Ramos (cell line): ENCODE results near the gene IL2RA.

Source experiments
- in situ Hi-C: fragments of 300-500 bp; cut with MboI; formaldehyde crosslinking; loops from one replicate; pipeline ENCODE4 v1.14.3; 2022; ENCODE audit warnings: low sequenced_read_pairs; ENCODE audit not compliant: unreplicated experiment

Gene IL2RA

GRCh38 chr10:5996696-5997095, 65.5 kb downstream of the IL2RA start:
- in situ Hi-C loops = no loop called here

DNA sequence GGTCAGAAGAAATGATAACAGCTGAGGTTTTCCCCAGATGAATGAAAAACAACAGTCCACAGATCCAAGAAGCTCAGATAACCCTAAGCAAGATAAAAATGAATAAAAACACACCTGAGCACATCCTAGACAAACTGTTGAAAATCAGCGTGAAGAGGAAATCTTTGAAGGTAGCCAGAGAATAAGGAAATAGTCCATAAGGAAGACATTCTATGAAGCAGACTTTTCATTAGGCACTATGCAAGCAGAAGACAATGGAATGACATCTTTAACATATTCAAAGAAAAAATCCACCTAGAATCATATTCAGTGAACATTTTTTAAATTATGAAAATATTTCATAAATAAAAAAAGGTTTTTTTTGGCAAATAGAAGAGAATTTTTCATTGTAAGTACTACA, 69.8 kb downstream of the IL2RA start:
- in situ Hi-C loops = no loop called here

- in situ Hi-C loops = no loop called here
These were observed 70.5 kb downstream of the IL2RA start for GRCh38 chr10:5991708-5992107.

DNA sequence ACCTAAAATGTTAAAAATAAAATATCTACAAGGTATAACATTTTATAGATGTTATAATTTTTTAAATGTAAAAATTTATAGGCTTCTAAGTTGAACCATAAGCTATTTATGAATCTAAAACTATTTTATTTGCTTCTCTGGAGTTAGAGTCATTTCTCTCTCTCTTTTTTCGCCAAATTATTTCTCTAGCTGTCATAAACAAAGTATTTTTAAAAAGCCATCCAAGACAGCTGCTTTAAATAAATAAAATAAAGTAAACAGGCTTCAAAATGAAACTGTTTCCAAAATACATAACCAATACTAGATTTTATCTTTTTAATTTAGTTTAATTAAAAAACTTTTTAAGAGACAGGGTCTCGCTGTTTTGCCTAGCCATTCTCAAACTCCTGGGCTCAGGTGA, 72.4 kb downstream of the IL2RA start:
- in situ Hi-C loops = no loop called here

DNA sequence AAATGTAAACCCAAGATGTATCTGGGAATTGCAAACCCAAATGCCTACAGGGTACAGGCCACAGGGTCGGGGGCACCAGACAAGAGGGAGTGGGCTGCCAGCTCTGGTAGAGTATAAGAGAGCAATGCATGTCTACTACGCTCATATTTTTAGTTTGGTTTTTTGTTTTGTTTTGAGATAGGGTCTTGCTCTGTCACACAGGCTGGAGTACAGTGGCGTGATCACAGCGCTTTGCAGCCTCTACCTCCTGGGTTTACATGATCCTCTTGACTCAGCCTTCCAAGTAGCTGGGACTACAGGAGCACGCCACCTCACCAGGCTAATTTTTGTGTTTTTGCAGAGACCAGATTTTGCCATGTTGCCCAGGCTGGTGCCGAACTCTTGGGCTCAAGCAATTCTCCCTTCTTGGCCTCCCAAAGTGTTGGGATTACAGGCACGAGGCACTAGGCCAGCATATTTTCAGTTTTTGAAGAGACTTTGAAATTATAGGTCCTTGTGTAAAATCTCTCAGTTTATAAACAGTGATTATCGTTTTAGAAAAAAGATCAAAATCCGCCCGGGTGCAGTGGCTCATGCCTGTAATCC, 73.7 kb downstream of the IL2RA start:
- in situ Hi-C loops = no loop called here

GRCh38 chr10:5987747-5988146, 74.4 kb downstream of the IL2RA start:
- in situ Hi-C loops = no loop called here

DNA sequence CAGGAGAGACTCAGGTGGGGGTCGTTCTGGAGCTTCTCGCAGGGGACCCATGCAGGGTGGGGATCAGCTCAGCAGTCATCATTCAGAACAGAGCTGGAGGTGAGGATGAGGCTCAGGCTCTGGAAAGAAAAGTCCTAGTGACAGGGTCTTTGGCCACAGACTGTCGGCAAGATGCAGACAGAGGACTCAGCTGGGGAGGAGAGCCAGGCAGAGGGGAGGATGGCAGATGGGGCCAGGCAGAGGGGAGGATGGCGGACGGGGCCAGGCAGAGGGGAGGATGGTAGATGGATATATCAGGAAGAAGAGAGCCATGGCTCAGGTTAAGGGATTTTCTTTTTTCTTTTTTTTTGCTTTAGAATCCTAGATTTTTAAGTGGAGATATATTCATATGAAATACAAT, 77.1 kb downstream of the IL2RA start:
- in situ Hi-C loops = no loop called here

DNA sequence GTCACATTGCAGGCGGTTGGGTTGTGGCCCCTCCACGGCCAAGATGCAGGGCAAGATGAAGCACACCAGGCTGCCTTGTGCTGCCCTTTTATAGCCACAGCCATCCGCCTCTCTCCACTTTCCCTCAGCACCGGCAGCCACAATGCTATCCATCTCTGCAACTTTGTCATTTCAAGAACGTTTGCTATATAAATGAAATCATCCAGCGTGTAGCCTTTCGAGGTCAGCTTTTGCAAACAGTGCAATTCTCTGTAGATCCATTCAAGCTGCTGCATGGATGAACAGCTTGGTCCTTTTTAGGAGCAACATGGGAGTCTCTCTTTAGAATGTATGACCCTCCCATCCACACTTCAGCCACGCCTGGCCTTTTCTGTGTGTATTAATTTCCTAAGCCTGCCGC, 78.4 kb downstream of the IL2RA start:
- in situ Hi-C loops = no loop called here

- in situ Hi-C loops = no loop called here
These were observed 80.6 kb downstream of the IL2RA start for GRCh38 chr10:5981529-5981928.

- in situ Hi-C loops = no loop called here
These were observed 84.0 kb downstream of the IL2RA start for GRCh38 chr10:5978230-5978489.

GRCh38 chr10:5977471-5978229, 84.5 kb downstream of the IL2RA start, which contains the start of gene IL15RA:
Gene IL15RA, minus strand, starts transcription at chr10:5977543. Its CDS starts 51 bp downstream, at chr10:5977492.
- in situ Hi-C loops = no loop called here

DNA sequence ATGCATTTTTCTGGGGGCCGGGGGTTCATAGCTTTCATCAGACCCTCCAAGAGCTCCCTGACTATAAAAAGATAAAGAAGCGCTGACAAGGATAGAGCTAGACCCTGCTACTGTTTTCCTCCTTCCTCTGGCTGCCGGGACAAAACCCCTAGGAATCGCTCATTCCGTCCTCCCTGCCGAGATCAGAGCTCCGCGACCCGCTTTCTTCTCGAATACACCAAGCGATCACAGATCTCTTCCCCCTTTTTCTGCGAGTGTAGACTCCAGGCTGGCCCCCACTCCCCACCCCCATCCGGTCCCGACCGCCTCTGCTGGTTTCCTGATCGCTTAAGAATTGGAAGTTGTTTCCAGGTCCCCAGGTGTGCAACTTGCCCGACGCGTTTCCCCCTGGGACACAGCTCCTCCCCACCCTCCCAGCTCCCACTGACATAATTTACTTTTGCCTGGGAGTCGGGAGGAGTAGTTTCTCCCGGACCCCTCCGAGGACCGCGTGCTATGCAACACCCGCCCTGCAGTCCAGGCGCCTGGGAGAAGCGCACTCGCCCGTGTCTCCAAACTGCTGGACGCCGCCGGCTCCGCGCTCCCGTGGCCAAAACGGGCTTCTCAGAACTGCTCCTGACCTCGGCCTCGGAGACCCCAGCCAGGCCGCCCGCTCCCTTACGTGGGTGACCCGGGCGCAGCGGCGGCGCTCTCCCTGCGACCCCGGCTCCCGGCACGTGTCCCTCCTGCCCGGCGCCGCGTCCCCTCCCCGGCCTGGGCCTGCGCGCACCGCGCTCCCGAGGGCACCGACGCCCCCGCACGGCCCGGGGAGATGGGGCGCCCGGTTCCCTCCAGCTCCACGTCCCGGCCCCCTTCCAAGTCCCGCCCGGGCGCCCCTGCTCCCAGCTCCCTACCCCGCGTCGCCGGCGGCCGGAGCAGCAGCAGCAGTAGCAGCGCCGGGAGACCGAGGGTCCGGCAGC, 85.4 kb downstream of the IL2RA start:
- in situ Hi-C loops = no loop called here

DNA sequence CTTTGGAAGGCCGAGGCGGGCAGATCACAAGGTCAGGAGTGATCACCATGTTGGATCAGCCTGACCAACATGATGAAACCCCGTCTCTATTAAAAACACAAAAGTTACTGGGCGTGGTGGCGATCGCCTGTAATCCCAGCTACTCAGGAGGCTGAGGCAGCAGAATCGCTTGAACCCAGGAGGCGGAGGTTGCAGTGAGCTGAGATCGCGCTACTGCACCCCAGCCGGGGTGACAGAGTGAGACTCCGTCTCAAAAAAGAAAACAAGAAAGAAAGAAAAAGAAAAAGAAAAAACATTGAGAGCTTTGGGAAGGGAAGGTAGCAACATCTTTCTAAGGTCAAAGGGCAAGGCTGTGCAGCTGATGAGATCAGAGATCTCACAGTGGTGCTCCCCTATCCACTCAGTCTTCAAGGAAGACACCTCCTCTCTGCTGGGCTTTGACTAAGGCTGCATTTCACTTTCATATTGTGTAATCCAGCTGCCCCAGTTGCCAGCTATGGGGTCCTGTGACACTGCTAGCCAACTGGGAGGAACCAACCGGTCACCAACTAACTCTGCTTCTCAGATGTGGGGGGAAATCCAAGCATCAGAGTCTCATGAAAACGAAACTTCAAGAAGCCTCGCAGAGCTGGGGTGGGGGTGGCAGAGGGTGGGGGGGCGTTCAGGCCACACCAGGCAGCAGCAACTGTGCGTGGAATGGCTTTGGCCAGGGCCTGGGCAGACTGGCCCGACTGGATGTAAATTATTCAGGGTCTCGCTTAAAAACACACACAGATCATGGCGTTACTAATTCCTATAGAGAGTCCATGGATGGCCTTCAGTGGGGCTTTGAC, 86.3 kb downstream of the IL2RA start:
- in situ Hi-C loops = no loop called here

GRCh38 chr10:5973069-5973468, 89.1 kb downstream of the IL2RA start:
- in situ Hi-C loops = no loop called here

- in situ Hi-C loops = no loop called here
These were observed 90.3 kb downstream of the IL2RA start for GRCh38 chr10:5971886-5972285.

GRCh38 chr10:5971315-5971832, 90.8 kb downstream of the IL2RA start:
- in situ Hi-C loops = no loop called here

DNA sequence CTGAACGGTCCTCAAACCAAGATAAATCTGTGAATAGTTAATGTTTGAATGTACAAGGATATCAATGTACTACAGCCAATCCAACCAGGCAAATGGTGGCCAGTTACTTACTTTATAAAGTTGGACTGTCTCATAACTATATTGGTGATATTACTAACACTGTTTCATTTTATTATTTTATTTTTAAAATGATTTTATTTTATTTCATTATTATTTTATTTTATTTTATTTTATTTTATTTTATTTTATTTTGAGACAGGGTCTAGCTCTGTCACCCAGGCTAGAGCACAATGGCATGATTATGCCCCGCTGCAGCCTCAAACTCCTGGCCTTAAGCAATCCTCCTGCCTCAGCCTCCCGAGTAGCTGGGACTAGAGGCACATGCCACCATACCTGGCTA, 91.6 kb downstream of the IL2RA start:
- in situ Hi-C loops = no loop called here

DNA sequence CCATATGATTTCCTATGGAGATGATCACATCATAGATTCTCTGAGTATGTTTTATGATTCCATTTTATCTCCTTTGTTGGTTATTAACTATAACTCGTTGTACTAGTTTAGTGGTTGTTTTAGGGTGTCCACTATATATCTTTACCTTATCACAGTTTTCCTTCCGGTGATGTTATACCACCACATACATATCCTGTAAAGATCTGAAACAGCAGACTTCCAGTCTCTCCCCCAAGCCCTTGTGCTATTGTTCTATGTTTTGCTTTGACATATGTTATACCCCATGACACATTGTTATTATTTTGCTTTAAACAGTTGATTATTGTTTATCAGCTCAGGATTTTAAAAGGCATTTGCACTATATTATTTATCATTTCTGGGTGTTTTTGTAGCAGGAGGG, 92.1 kb downstream of the IL2RA start:
- in situ Hi-C loops = no loop called here

DNA sequence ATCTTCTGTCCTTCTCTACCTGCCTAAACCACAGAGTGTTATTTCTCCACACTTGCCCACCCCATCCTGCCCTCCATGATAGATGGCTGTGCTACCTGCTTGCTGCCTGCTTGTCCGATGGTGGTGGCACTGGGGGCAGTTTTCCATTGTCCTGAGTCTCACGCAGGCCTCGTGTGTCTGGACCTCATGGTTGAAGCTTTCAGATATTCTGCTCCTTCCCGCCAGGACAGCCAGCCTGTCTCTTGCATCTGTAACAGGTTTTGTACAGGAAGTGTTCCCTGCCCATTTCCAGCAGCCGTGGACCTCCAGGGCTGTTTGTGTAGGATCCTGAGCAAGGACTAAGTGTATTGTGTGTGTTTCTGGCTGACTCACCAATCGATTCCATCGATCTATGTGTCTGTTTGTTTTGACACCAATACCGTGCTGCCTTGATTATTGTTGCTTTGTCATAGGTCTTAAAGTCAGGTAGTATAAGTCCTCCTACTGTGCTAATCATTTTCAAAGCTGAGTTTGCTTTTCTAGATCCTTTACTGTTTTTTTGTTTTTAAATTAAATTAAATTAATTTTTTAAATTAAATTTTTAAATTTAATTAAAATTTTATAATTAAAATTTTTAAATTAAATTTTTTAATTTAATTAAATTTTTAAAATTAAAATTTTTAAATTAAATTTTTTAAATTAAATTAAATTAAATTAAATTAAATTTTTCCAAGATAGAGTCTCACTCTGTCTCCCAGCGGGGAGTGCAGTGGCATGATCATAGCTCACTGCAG, 93.3 kb downstream of the IL2RA start:
- in situ Hi-C loops = no loop called here
